GM15510 (cell line): Measurements from ENCODE around the gene TRIM24.

Experiments
- POLR2A ChIP-seq: IDR thresholded peaks from 3 replicates; pipeline ENCODE4 v1.6.1; 2011; ENCODE audit warnings: borderline replicate concordance; ENCODE audit not compliant: insufficient read length; ENCODE audit errors: extremely low read depth

Gene TRIM24

GRCh38 chr7:138460176-138460648 lies at the start of gene TRIM24:
TRIM24 (plus strand) TSS chr7:138460259; CDS start chr7:138460549, 290 bp downstream.
- peak; percentile 76 for TF ChIP-seq POLR2A

- no peak for TF ChIP-seq POLR2A
Observed at GRCh38 chr7:138417078-138417700, 42.9 kb upstream of the TRIM24 start.

GRCh38 chr7:138417764-138418163 lies 42.3 kb upstream of the TRIM24 start:
- TF ChIP-seq POLR2A = no peak

- no peak for TF ChIP-seq POLR2A
Observed at GRCh38 chr7:138425026-138425425, 35.0 kb upstream of the TRIM24 start.

- TF ChIP-seq POLR2A = no peak
Observed at GRCh38 chr7:138429577-138430250, 30.3 kb upstream of the TRIM24 start.

GRCh38 chr7:138431517-138431916 lies 28.5 kb upstream of the TRIM24 start:
- TF ChIP-seq POLR2A = no peak

- TF ChIP-seq POLR2A = no peak
Observed at GRCh38 chr7:138433583-138434443, 26.2 kb upstream of the TRIM24 start.

GRCh38 chr7:138434597-138435019 lies 25.5 kb upstream of the TRIM24 start:
- TF ChIP-seq POLR2A = no peak

GRCh38 chr7:138435231-138435919 lies 24.7 kb upstream of the TRIM24 start:
- no peak for TF ChIP-seq POLR2A

- TF ChIP-seq POLR2A = no peak
Observed at GRCh38 chr7:138436388-138436787, 23.7 kb upstream of the TRIM24 start.

- no peak for TF ChIP-seq POLR2A
Observed at GRCh38 chr7:138440460-138440859, 19.6 kb upstream of the TRIM24 start.

GRCh38 chr7:138442822-138443221 lies 17.2 kb upstream of the TRIM24 start:
- TF ChIP-seq POLR2A = no peak

- no peak for TF ChIP-seq POLR2A
Observed at GRCh38 chr7:138449580-138449979, 10.5 kb upstream of the TRIM24 start.

GRCh38 chr7:138455609-138456008 lies 4.5 kb upstream of the TRIM24 start:
- TF ChIP-seq POLR2A = no peak

GRCh38 chr7:138456220-138456619 lies 3.8 kb upstream of the TRIM24 start:
- no peak for TF ChIP-seq POLR2A
